ENCODE data around the gene PSMC1. TPM values are rescaled to one million over a fixed set of nuclear protein-coding genes. Genes with fewer than 3 reads are reported as not detected.

The PSMC1 gene
- total RNA-seq, 2 experiments from 2014 or later, result 75.8 to 80.3 TPM

DNA sequence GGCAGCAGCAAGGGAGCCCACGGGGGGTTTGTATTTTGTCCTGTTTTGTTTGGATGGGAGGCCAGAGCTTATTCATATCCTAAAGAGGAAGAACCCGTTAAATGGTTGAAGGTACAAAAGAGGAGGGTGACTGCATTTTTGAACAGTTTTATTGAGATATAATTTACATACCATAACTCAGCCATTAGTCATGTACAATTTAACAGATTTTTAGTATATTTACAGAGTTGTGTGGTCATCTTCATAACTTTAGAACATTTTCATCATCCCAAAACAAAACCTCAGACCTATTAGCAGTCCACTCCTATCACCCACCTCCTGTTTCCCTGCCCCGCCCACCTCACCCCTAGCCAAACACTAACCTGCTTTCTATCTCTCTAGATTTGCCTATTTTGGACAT lies 62.8 kb downstream of the PSMC1 start:
- H3K27ac ChIP-seq (ENCODE audit: low read depth in 1 of 2, low read length in 2 of 2), result no peak overlapping the region
- no peak overlapping the region for H3K4me3 ChIP-seq (ENCODE audit: low read length)
- TF ChIP-seq, protein P1, sequence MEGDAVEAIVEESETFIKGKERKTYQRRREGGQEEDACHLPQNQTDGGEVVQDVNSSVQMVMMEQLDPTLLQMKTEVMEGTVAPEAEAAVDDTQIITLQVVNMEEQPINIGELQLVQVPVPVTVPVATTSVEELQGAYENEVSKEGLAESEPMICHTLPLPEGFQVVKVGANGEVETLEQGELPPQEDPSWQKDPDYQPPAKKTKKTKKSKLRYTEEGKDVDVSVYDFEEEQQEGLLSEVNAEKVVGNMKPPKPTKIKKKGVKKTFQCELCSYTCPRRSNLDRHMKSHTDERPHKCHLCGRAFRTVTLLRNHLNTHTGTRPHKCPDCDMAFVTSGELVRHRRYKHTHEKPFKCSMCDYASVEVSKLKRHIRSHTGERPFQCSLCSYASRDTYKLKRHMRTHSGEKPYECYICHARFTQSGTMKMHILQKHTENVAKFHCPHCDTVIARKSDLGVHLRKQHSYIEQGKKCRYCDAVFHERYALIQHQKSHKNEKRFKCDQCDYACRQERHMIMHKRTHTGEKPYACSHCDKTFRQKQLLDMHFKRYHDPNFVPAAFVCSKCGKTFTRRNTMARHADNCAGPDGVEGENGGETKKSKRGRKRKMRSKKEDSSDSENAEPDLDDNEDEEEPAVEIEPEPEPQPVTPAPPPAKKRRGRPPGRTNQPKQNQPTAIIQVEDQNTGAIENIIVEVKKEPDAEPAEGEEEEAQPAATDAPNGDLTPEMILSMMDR (IDR thresholded peaks at IDR 0.05), result no peak
- no peaks in the 10 kb centered on the region for H3K9me3 ChIP-seq (ENCODE audit: control insufficient read depth in 1 of 2, insufficient read depth in 1 of 2, low read length in 2 of 2)
- Mint-ChIP-seq H3K27ac (no peak overlapping the region), H3K27me3 (no peaks in the 10 kb centered on the region), H3K4me3 (no peak overlapping the region), H3K4me1 (ENCODE audit: low read depth) (peaks cover 45% of the 10 kb centered on the region), H3K9me3 (no peaks in the 10 kb centered on the region), H3K36me3 (ENCODE audit: low read depth) (peaks cover 74% of the 10 kb centered on the region)
- intact Hi-C loops (cut with DNase I, micrococcal nuclease), result no loop called here
- CTCF ChIA-PET, result interaction anchor here (0.6 kb wide), 2 partner anchors 9 to 989 kb away, joined by 3 to 6 read pairs; no protein-coding TSS in a partner anchor
- POLR2A ChIA-PET, result no interaction called here
- DNase-seq (no peak), ATAC-seq (ENCODE audit: poor library complexity) (no peak)
- H3K4me1 ChIP-seq (ENCODE audit: insufficient read depth, low read length), result peaks cover 5% of the 10 kb centered on the region
- no peaks in the 10 kb centered on the region for H3K27me3 ChIP-seq (ENCODE audit: control insufficient read depth in 1 of 2, insufficient read depth in 2 of 2, low read length in 2 of 2)
- peaks cover 34% of the 10 kb centered on the region for H3K36me3 ChIP-seq (ENCODE audit: insufficient read depth, low read length)

- no peak overlapping the region for H3K4me3 ChIP-seq (ENCODE audit: low read length)
- H3K4me3 Mint-ChIP-seq, result no peak overlapping the region
- H3K27ac Mint-ChIP-seq, result no peak overlapping the region
- no peaks in the 10 kb centered on the region for H3K27me3 Mint-ChIP-seq
- ChIA-PET CTCF (no interaction called here), POLR2A (no interaction called here)
- H3K36me3 ChIP-seq (ENCODE audit: insufficient read depth, low read length), result peaks cover 30% of the 10 kb centered on the region
- no peaks in the 10 kb centered on the region for H3K27me3 ChIP-seq (ENCODE audit: control insufficient read depth in 1 of 2, insufficient read depth in 2 of 2, low read length in 2 of 2)
- TF ChIP-seq, protein P1 (IDR thresholded peaks at IDR 0.05), result no peak
- intact Hi-C loops (cut with DNase I, micrococcal nuclease), result no loop called here
- peaks cover 5% of the 10 kb centered on the region for H3K4me1 ChIP-seq (ENCODE audit: insufficient read depth, low read length)
- H3K9me3 Mint-ChIP-seq, result no peaks in the 10 kb centered on the region
- no peak for DNase-seq
- peaks cover 48% of the 10 kb centered on the region for H3K4me1 Mint-ChIP-seq (ENCODE audit: low read depth)
- peaks cover 71% of the 10 kb centered on the region for H3K36me3 Mint-ChIP-seq (ENCODE audit: low read depth)
- no peaks in the 10 kb centered on the region for H3K9me3 ChIP-seq (ENCODE audit: control insufficient read depth in 1 of 2, insufficient read depth in 1 of 2, low read length in 2 of 2)
- no peak for ATAC-seq (ENCODE audit: poor library complexity)
- H3K27ac ChIP-seq (ENCODE audit: low read depth in 1 of 2, low read length in 2 of 2), result no peak overlapping the region
These were observed 63.5 kb downstream of the PSMC1 start for GRCh38 chr14:90319634-90320541.

DNA sequence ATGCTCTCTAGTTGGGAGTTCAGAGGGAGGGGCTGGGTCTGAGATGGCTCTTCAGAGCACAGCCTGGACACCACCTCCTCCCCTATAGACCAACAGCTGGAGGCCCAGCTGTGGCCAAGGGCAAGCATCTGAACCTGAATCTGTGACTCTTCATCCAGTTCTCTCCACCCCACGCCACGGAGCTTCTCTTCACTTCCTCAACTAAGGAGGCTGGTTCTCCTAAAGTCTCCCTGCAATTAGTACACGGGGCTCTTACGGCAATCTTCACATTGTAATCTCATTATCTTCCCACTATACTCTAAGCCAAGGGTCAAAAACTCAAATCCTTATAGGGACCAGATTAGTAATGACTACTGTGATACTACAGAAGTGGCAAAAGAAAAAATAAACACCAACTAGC lies 65.5 kb downstream of the PSMC1 start:
- DNase-seq (no peak), ATAC-seq (ENCODE audit: poor library complexity) (no peak)
- ChIA-PET CTCF (interaction anchor here (0.6 kb wide), 1 partner anchor 12 kb away, joined by 4 read pairs; no protein-coding TSS in a partner anchor), POLR2A (interaction anchor here (1.2 kb wide), 1 partner anchor 61 kb away, joined by 4 read pairs; no protein-coding TSS in a partner anchor)
- Histone ChIP-seq H3K27me3 (ENCODE audit: control insufficient read depth in 1 of 2, insufficient read depth in 2 of 2, low read length in 2 of 2) (no peaks in the 10 kb centered on the region), H3K4me3 (ENCODE audit: low read length) (no peak overlapping the region), H3K27ac (ENCODE audit: low read depth in 1 of 2, low read length in 2 of 2) (no peak overlapping the region), H3K4me1 (ENCODE audit: insufficient read depth, low read length) (peaks cover 5% of the 10 kb centered on the region), H3K9me3 (ENCODE audit: control insufficient read depth in 1 of 2, insufficient read depth in 1 of 2, low read length in 2 of 2) (no peaks in the 10 kb centered on the region), H3K36me3 (ENCODE audit: insufficient read depth, low read length) (peaks cover 17% of the 10 kb centered on the region)
- peaks cover 53% of the 10 kb centered on the region for H3K4me1 Mint-ChIP-seq (ENCODE audit: low read depth)
- TF ChIP-seq, protein P1 (IDR thresholded peaks at IDR 0.05), result no peak
- H3K27ac Mint-ChIP-seq, result no peak overlapping the region
- H3K9me3 Mint-ChIP-seq, result no peaks in the 10 kb centered on the region
- intact Hi-C loops (cut with DNase I, micrococcal nuclease), result no loop called here
- H3K27me3 Mint-ChIP-seq, result no peaks in the 10 kb centered on the region
- no peak overlapping the region for H3K4me3 Mint-ChIP-seq
- peaks cover 59% of the 10 kb centered on the region for H3K36me3 Mint-ChIP-seq (ENCODE audit: low read depth)

Other genes starting within 250 kb of the PSMC1 start
- gene KCNK13, start 194.6 kb upstream of the PSMC1 start, total RNA-seq, result not detected
- gene NRDE2, start 75.4 kb downstream of the PSMC1 start, total RNA-seq, result 10 to 100 TPM; 17.5 to 17.9 TPM
- gene CALM1, start 140.5 kb downstream of the PSMC1 start, total RNA-seq, result 100 to 1,000 TPM; 960 to 975 TPM